HUES48 (cell line): ENCODE measurements around the gene DCAF5.
A peak's percentile ranks its signal among the peaks of the same experiment; 100 is the strongest.

Source experiments
- H3K27ac ChIP-seq: one replicate; pipeline ENCODE4 v1.7.0; 2013; ENCODE audit warnings: low read depth, low read length, inconsistent platforms
- H3K27me3 ChIP-seq: 2 replicates; pipeline ENCODE4 v1.6.1; 2013; ENCODE audit warnings: mild to moderate bottlenecking, low read length; ENCODE audit not compliant: control insufficient read depth, insufficient read depth
- H3K36me3 ChIP-seq: 2 replicates; pipeline ENCODE4 v1.6.1; 2013; ENCODE audit warnings: low read length; ENCODE audit not compliant: control insufficient read depth, insufficient read depth
- H3K4me1 ChIP-seq: 2 replicates; pipeline ENCODE4 v1.6.1; 2013; ENCODE audit warnings: mild to moderate bottlenecking, low read length; ENCODE audit not compliant: control insufficient read depth, insufficient read depth
- H3K4me3 ChIP-seq: 2 replicates; pipeline ENCODE4 v1.5.1; 2013; ENCODE audit warnings: mild to moderate bottlenecking, low read depth, low read length
- H3K9ac ChIP-seq: 2 replicates; pipeline ENCODE4 v1.6.1; 2013; ENCODE audit warnings: mild to moderate bottlenecking, low read depth, low read length, moderate library complexity
- H3K9me3 ChIP-seq: 2 replicates; pipeline ENCODE4 v1.6.1; 2013; ENCODE audit warnings: low read length; ENCODE audit not compliant: control insufficient read depth, insufficient read depth

The DCAF5 gene

DNA sequence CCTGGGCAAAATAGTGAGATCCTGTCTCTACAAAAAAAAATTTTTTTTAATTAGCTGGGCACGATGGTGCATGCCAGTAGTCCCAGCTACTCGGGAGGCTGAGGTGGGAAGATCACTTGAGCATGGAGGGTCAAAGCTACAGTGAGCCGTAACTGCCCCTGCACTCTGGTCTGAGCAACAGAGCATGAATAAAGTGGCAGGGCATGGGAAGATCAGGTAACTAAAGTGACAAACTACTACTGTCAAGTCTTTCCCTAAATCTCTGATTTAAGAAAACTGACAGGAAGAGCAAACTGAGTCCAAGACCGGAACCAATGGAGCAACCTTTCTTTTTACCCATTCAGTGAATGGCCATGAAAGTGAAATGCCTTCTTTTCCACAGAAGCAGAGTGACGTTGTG, 10.8 kb downstream of the DCAF5 start:
- Histone ChIP-seq H3K27ac (no peak overlapping the region), H3K9ac (no peak overlapping the region), H3K4me1 (peaks cover 19% of the 10 kb centered on the region), H3K27me3 (no peaks in the 10 kb centered on the region), H3K4me3 (no peak overlapping the region), H3K9me3 (no peaks in the 10 kb centered on the region), H3K36me3 (peaks cover 6% of the 10 kb centered on the region; the same call in 1 of the 2 replicates)

DNA sequence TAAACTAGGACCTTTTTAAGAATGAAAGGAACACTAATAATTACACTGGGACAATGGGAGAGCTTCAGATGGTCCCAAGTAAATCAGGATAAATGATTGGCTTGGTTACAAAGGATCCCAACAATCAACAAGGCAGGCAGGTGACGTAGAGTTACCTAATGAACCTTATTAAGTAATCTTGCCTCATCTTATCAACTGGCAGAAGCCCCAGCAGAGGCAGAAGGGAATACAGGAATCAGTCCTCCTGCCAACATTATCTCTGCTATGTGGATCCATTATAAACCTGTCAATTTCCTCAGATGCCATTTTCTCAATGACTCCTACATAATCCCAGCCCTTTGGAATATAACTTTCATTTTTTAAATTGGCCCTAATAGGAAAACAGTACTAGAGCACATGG, 11.4 kb downstream of the DCAF5 start:
- Histone ChIP-seq H3K27ac (no peak overlapping the region), H3K4me3 (no peak overlapping the region), H3K9me3 (no peaks in the 10 kb centered on the region), H3K27me3 (no peaks in the 10 kb centered on the region), H3K9ac (no peak overlapping the region), H3K36me3 (peaks cover under 1% of the 10 kb centered on the region; the same call in 1 of the 2 replicates), H3K4me1 (peaks cover 19% of the 10 kb centered on the region)

DNA sequence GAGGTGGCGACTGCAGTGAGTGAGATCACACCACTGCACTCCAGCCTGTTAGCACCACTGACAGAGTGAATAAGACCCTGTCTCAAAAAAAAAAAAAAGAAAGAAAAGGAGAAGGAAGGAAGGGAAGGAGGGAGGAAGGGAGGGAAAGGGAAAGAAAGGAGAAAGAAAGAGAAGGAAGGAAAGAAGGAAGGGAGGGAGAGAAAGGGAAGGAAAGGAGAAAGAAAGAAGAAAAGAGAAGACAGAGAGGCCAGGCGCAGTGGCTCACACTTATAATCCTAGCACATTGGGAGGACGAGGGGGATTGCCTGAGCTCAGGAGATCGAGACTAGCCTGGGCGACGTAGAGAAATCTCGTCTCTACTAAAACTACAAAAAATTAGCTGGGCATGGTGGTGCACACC, 13.2 kb downstream of the DCAF5 start:
- Histone ChIP-seq H3K4me1 (peaks cover 19% of the 10 kb centered on the region), H3K27ac (no peak overlapping the region), H3K27me3 (no peaks in the 10 kb centered on the region), H3K9me3 (no peaks in the 10 kb centered on the region), H3K36me3 (no peaks in the 10 kb centered on the region), H3K4me3 (no peak overlapping the region), H3K9ac (no peak overlapping the region)

DNA sequence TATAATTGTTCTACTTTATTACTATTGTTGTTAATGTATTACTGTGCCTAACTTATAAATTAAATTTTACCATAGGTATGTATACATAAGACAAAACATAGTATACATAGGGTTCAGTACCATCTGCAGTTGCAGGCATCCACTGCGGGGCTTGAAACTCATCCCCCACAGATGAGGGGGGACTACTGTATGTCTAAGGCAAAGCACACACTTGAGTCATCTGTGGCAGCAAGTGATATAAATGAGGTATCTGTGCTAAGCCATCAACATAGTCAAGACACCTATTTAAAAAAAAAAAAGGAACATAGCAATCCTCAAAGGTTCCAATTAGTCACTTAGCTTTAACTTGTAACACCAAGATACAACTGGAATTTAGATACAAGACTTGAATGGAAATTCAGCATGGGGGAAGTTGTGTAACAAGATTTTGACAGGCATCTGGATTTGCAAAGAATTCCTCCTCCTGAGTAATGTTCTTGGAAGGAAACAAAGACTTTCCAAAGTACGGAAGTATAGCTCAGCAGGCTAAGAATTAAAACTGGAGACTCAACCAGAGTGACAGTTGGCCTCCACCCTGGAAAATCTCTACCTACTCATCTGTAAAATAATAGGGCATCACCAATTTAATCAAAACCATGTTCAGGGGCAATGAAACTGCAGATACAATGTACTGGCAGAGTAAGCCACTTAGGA, 14.9 kb downstream of the DCAF5 start:
- peak overlapping the region; percentile 38 for H3K27ac ChIP-seq
- no peaks in the 10 kb centered on the region for H3K9me3 ChIP-seq
- H3K36me3 ChIP-seq, result no peaks in the 10 kb centered on the region
- H3K9ac ChIP-seq, result no peak overlapping the region
- no peaks in the 10 kb centered on the region for H3K27me3 ChIP-seq
- H3K4me3 ChIP-seq, result no peak overlapping the region
- peaks cover 25% of the 10 kb centered on the region for H3K4me1 ChIP-seq

DNA sequence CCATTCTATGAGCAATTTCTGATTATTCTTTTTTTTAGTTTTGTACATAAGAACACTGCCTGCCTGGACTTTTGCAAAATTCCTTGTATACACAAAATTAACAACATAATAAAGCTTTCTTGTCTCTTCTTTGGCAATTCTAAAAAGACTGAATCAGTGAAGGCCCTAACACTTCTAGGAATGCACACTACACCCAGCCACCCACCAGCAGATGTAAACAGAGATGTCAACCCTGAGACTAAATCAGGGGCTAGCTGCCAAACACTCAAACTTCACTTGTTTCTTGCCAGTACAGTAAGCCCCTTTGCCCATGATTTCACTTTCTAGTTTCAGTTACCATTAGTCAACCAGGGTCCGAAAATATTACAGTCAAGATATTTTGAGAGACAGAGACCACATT, 15.5 kb downstream of the DCAF5 start:
- no peak overlapping the region for H3K4me3 ChIP-seq
- H3K4me1 ChIP-seq, result peaks cover 29% of the 10 kb centered on the region
- no peak overlapping the region for H3K9ac ChIP-seq
- H3K27me3 ChIP-seq, result no peaks in the 10 kb centered on the region
- H3K9me3 ChIP-seq, result no peaks in the 10 kb centered on the region
- H3K36me3 ChIP-seq, result no peaks in the 10 kb centered on the region
- no peak overlapping the region for H3K27ac ChIP-seq

DNA sequence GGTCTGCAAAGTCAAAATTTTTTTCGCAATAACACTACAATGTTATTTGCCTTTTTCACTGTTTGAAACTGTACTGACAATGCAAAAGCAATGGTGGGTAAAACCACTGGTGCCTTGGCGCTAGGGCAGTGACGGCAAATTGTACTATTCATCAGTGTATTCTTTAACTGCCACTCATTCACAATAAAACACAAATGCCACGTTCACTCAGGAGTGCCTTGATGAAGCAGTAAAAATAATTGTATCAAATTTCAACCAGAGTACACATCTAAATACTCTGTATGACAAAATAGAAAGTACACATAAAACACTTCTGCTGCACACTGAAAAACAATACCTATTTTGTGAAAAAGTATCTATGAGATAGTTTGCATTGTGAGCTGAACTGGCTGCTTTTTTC, 17.8 kb downstream of the DCAF5 start:
- Histone ChIP-seq H3K4me1 (peaks cover 29% of the 10 kb centered on the region), H3K27me3 (no peaks in the 10 kb centered on the region), H3K36me3 (no peaks in the 10 kb centered on the region), H3K9me3 (no peaks in the 10 kb centered on the region), H3K4me3 (no peak overlapping the region), H3K27ac (no peak overlapping the region), H3K9ac (no peak overlapping the region)

DNA sequence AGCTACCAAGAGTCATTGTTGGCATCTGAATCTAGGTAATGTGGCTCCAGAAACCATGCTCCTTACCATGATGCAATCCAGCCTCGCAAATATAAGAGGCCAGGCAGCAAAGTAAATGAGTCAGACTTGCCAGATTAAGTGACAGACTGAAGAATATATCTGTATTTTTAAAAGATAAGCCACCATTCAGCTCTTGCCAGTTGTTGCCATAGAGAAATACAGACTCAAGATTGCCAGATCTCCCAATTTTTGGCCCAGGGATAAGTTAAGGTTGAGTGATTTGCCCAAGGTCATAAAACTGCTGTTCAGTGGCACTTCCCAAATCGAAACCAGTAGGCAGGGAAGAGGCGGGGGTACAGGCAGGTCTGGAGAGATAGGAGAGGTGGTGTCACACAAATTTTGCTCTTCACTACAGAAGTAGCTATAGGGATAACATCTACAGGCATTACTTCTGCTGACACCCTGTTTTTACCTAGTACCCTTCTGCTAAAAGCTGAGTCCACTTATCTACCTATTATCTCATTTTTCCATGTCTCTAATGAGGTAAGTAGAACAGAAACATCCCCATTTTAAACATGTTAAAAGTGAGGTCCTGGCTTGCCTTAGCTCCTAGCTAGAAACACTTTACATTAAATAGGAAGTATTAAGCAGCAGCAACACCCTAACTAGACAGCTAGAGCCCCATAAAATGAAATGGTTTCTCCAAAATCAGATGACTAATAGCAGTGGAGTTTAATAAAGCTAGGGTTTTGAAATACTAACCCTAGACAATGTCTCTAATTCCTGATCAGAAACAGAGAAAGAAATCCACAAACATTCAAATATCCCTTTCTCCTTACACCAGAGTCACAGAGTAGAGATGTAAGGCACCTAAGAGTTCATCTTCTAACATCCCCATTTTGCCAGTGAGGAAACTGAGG, 19.5 kb downstream of the DCAF5 start:
- Histone ChIP-seq H3K9ac (no peak overlapping the region), H3K36me3 (no peaks in the 10 kb centered on the region), H3K4me3 (no peak overlapping the region), H3K9me3 (no peaks in the 10 kb centered on the region), H3K27me3 (no peaks in the 10 kb centered on the region), H3K4me1 (peaks cover 34% of the 10 kb centered on the region), H3K27ac (no peak overlapping the region)

DNA sequence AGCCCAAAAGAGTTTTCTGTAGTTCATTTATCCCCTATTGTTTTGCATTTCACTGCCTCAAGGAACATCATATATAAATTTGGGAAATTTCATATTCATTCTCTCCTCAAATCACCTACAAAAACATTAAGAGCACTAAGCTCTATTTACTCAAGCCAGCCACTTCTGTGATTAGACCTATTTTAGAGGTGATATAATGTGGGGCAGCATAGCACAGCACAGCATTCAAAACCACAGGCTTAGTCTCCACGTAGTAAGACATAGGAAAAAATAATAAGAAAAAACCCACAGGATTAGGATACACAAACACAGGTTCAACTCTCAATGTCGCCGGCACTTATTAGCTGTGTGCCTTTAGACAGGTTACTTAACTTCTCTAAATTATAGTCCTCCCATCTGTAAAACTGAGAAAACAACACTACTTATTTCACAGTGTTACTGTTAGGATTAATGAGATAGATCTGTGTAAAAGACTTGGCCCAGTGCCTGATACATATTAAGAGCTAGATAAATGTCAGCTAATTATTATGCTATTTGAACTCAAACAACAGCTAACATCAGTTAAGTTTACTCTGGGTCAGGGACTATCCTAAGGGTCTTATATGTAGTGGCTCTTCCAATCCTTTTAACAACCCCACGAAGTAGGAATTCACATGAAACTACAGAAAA, 20.3 kb downstream of the DCAF5 start:
- no peak overlapping the region for H3K27ac ChIP-seq
- H3K9me3 ChIP-seq, result no peaks in the 10 kb centered on the region
- no peak overlapping the region for H3K9ac ChIP-seq
- no peaks in the 10 kb centered on the region for H3K27me3 ChIP-seq
- H3K4me3 ChIP-seq, result no peak overlapping the region
- no peaks in the 10 kb centered on the region for H3K36me3 ChIP-seq
- peaks cover 26% of the 10 kb centered on the region for H3K4me1 ChIP-seq

DNA sequence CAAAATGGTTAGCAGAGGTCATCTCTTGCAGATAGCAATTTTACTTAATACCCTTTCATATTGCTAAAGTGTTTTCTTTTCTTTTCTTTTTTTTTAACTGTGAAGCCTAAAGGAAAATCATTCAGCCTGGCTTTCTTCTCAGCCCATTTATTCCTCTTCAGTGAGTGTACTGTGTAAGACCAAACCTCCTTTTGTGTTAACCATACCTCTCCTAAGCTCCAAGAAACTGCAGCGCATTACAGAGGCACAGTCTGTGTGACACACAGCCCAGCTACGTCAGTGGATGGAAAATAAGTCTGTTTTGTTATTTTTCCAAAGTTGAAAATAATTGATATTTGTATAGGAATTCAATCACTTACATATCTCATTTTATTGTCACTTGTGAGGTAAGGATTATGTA, 21.7 kb downstream of the DCAF5 start:
- Histone ChIP-seq H3K36me3 (no peaks in the 10 kb centered on the region), H3K27ac (no peak overlapping the region), H3K4me3 (no peak overlapping the region), H3K27me3 (no peaks in the 10 kb centered on the region), H3K4me1 (peaks cover 20% of the 10 kb centered on the region), H3K9ac (no peak overlapping the region), H3K9me3 (no peaks in the 10 kb centered on the region)

DNA sequence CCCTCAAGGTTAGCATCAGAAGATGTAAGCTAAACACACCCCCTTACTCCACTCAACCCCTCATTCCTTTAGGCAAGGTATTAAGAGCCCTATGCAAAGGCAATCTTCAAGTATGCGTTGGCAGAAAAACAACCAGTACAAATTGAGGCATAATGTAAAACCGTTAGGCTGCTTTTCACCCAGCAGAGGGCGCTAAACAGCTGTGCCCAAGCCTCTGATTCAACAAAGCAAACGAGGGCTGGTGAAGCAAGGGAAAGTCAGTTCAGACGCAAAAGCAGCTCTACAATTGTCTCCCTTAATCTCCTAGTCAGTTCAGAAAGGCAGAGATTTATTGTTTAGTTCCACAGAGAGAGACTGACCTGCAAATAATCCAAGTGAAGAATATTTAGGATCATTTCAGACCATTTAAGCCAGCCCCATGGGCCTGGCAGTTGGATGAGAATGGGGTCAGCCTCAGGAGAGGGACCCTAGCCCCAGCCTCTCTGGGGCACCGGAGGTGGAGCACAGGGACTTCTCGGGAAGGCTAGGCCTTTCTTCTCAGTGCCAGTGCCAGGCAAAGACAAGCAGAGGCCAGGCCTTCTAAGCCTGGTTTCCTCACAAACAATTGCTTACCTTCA, 23.5 kb downstream of the DCAF5 start:
- no peaks in the 10 kb centered on the region for H3K36me3 ChIP-seq

More for the DNA sequence above, 23.5 kb downstream of the DCAF5 start:
- Histone ChIP-seq H3K4me3 (no peak overlapping the region), H3K9ac (peak overlapping the region; percentile 47; the same call in 1 of the 2 replicates), H3K27me3 (no peaks in the 10 kb centered on the region), H3K9me3 (no peaks in the 10 kb centered on the region), H3K27ac (peak overlapping the region; percentile 86), H3K4me1 (peaks cover 20% of the 10 kb centered on the region)
